NCI-H82 treated with DMSO at 0.1 percent for 48 hours (cell line): ENCODE measurements around the gene PANX1.
"Not testable (repeated sequence)": the region's sequence is repeated elsewhere in the genome, so short reads cannot be mapped to it uniquely, and the experiment has no call there.

ENCODE experiments used
- DNase-seq: peaks from one replicate; lab custom pipeline; 2025; ENCODE audit not compliant: unreplicated experiment; lab: John Stamatoyannopoulos, UW

The PANX1 gene

GRCh38 chr11:94149431-94150017 lies 20.9 kb downstream of the PANX1 start:
- DNase-seq: no peak

- no peak for DNase-seq
These were observed 21.4 kb downstream of the PANX1 start for GRCh38 chr11:94150056-94150455.

GRCh38 chr11:94150704-94151685 lies 22.4 kb downstream of the PANX1 start:
- DNase-seq: no peak

- DNase-seq: no peak
These were observed 23.4 kb downstream of the PANX1 start for GRCh38 chr11:94151903-94152677.

- no peak for DNase-seq
These were observed 24.0 kb downstream of the PANX1 start for GRCh38 chr11:94152678-94153065.

- DNase-seq: no peak
These were observed 24.7 kb downstream of the PANX1 start for GRCh38 chr11:94153320-94153719.

GRCh38 chr11:94154095-94154856 lies 25.6 kb downstream of the PANX1 start:
- no peak for DNase-seq

- DNase-seq: not testable (repeated sequence)
These were observed 28.7 kb downstream of the PANX1 start for GRCh38 chr11:94157339-94157738.

GRCh38 chr11:94168882-94169281 lies 40.2 kb downstream of the PANX1 start:
- no peak for DNase-seq

- no peak for DNase-seq
These were observed 40.9 kb downstream of the PANX1 start for GRCh38 chr11:94169516-94169915.

- DNase-seq: no peak
These were observed 41.4 kb downstream of the PANX1 start for GRCh38 chr11:94169930-94170545.

- no peak for DNase-seq
These were observed 42.3 kb downstream of the PANX1 start for GRCh38 chr11:94170953-94171352.

- no peak for DNase-seq
These were observed 43.2 kb downstream of the PANX1 start for GRCh38 chr11:94171693-94172440.

GRCh38 chr11:94175535-94175934 lies 46.9 kb downstream of the PANX1 start:
- no peak for DNase-seq

- DNase-seq: no peak
These were observed 49.7 kb downstream of the PANX1 start for GRCh38 chr11:94178331-94178730.

GRCh38 chr11:94179696-94180095 lies 51.1 kb downstream of the PANX1 start:
- no peak for DNase-seq

GRCh38 chr11:94181526-94181925 lies 52.9 kb downstream of the PANX1 start:
- no peak for DNase-seq

- no peak for DNase-seq
These were observed 53.3 kb downstream of the PANX1 start for GRCh38 chr11:94181943-94182342.

GRCh38 chr11:94183251-94183885 lies 54.7 kb downstream of the PANX1 start:
- DNase-seq: no peak
